ENCODE data around the gene WDR81. TPM values are rescaled to one million over a fixed set of nuclear protein-coding genes. Genes with fewer than 3 reads are reported as not detected.

WDR81 gene
- total and polyA plus RNA-seq, 4 donors = 26.0 to 51.9 (median 33.2) TPM

- Histone ChIP-seq H3K27me3 (ENCODE audit: control insufficient read depth in 3 of 3, insufficient read depth in 3 of 3, low read length in 2 of 3) (no peaks in the 10 kb centered on the region), H3K9ac (ENCODE audit: insufficient read depth in 1 of 2, low read length in 2 of 2) (no peak overlapping the region), H3K27ac (ENCODE audit: low read depth in 1 of 2, low read length in 1 of 2) (peak overlapping the region in 1 of 2 donors; percentile 57), H3K4me3 (no peak overlapping the region), H3K9me3 (ENCODE audit: control insufficient read depth in 4 of 4, insufficient read depth in 3 of 4, low read length in 3 of 4) (no peaks in the 10 kb centered on the region), H3K4me1 (ENCODE audit: control insufficient read depth in 5 of 5, insufficient read depth in 5 of 5, low read length in 5 of 5) (peaks cover 0 to 7% (median 0%) of the 10 kb centered on the region in 5 donors), H3K36me3 (ENCODE audit: control insufficient read depth in 4 of 4, insufficient read depth in 4 of 4, low read length in 4 of 4) (no peaks in the 10 kb centered on the region)
- DNase-seq (no peak), ATAC-seq (ENCODE audit: insufficient read depth, low FRiP score) (no peak)
- 77 to 83% methylated on average over 9 of the region's 9 CpGs for WGBS, 2 donors
- no peak for TF ChIP-seq CTCF (IDR thresholded peaks at IDR 0.05; ENCODE audit: control extremely low read depth, extremely low read depth)
These were observed 26.1 kb downstream of the WDR81 start for GRCh38 chr17:1750628-1751027.

GRCh38 chr17:1752425-1753262 is 28.1 kb downstream of the WDR81 start:
- H3K27ac ChIP-seq (ENCODE audit: low read depth in 1 of 2, low read length in 1 of 2) = peak overlapping the region in 1 of 2 donors; percentile 86
- peak; percentile 49 for ATAC-seq (ENCODE audit: insufficient read depth, low FRiP score)
- no peaks in the 10 kb centered on the region for H3K9me3 ChIP-seq (ENCODE audit: control insufficient read depth in 4 of 4, insufficient read depth in 3 of 4, low read length in 3 of 4)
- 32 to 40% methylated on average over 17 to 18 of the region's 18 CpGs for WGBS, 2 donors
- TF ChIP-seq CTCF (IDR thresholded peaks at IDR 0.05; ENCODE audit: control extremely low read depth, extremely low read depth) = no peak
- peak overlapping the region; percentile 7 for H3K4me3 ChIP-seq
- DNase-seq = no peak
- no peak overlapping the region for H3K9ac ChIP-seq (ENCODE audit: insufficient read depth in 1 of 2, low read length in 2 of 2)
- H3K4me1 ChIP-seq (ENCODE audit: control insufficient read depth in 5 of 5, insufficient read depth in 5 of 5, low read length in 5 of 5) = peaks cover 0 to 9% (median 0%) of the 10 kb centered on the region in 5 donors
- H3K36me3 ChIP-seq (ENCODE audit: control insufficient read depth in 4 of 4, insufficient read depth in 4 of 4, low read length in 4 of 4) = no peaks in the 10 kb centered on the region
- no peaks in the 10 kb centered on the region for H3K27me3 ChIP-seq (ENCODE audit: control insufficient read depth in 3 of 3, insufficient read depth in 3 of 3, low read length in 2 of 3)

GRCh38 chr17:1753767-1754429 is 29.4 kb downstream of the WDR81 start:
- Histone ChIP-seq H3K36me3 (ENCODE audit: control insufficient read depth in 4 of 4, insufficient read depth in 4 of 4, low read length in 4 of 4) (no peaks in the 10 kb centered on the region), H3K9me3 (ENCODE audit: control insufficient read depth in 4 of 4, insufficient read depth in 3 of 4, low read length in 3 of 4) (no peaks in the 10 kb centered on the region), H3K27ac (ENCODE audit: low read depth in 1 of 2, low read length in 1 of 2) (peak overlapping the region in 1 of 2 donors; percentile 75), H3K27me3 (ENCODE audit: control insufficient read depth in 3 of 3, insufficient read depth in 3 of 3, low read length in 2 of 3) (no peaks in the 10 kb centered on the region), H3K4me1 (ENCODE audit: control insufficient read depth in 5 of 5, insufficient read depth in 5 of 5, low read length in 5 of 5) (peaks cover 0 to 9% (median 0%) of the 10 kb centered on the region in 5 donors), H3K9ac (ENCODE audit: insufficient read depth in 1 of 2, low read length in 2 of 2) (no peak overlapping the region), H3K4me3 (no peak overlapping the region)
- DNase-seq (no peak), ATAC-seq (ENCODE audit: insufficient read depth, low FRiP score) (no peak)
- WGBS, 2 donors = 76 to 81% methylated on average over 23 of the region's 23 CpGs
- no peak for TF ChIP-seq CTCF (IDR thresholded peaks at IDR 0.05; ENCODE audit: control extremely low read depth, extremely low read depth)

All from lung (tissue), 12 donors.